ENCODE data around the gene TMEM219.

DNA sequence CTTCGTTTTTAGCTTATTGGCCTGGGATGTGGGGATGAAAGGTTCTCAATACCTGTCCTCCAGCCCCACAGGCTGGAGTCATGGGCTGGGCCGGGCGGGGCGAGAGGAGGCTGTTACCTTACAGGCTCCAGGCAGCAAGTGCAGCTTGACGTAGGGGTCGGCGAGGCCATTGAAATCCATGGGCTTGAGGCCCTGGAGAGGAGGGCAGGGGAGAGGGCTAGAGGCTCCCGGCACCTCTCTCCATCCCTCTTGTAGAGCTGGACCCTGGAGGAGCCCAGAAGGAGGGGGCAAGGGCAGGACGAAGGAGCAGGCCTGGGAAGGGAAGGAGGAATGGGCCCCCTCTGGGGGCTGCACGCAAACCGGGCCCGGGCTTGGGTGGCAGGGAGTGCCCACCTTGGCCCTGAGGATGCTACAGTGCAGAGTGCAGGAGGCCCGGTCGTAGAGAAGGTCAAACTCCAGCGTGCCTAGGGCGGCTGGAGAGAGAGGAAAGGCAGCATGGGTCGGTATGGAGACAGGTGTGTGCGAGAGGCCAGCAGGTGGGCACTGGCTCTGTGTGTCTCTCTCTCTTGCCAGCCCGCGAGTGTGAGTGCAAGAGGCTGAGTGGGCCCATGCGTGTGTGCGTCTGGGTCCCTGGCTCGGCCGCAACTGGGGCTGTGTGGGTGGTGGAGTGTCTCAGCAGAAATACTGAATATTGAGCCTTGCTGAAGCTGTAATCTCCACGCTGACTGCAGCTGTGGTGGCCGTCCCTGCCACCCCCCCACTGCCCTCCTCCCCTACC lies 47.4 kb downstream of the TMEM219 start:
- TF ChIP-seq, protein P1, sequence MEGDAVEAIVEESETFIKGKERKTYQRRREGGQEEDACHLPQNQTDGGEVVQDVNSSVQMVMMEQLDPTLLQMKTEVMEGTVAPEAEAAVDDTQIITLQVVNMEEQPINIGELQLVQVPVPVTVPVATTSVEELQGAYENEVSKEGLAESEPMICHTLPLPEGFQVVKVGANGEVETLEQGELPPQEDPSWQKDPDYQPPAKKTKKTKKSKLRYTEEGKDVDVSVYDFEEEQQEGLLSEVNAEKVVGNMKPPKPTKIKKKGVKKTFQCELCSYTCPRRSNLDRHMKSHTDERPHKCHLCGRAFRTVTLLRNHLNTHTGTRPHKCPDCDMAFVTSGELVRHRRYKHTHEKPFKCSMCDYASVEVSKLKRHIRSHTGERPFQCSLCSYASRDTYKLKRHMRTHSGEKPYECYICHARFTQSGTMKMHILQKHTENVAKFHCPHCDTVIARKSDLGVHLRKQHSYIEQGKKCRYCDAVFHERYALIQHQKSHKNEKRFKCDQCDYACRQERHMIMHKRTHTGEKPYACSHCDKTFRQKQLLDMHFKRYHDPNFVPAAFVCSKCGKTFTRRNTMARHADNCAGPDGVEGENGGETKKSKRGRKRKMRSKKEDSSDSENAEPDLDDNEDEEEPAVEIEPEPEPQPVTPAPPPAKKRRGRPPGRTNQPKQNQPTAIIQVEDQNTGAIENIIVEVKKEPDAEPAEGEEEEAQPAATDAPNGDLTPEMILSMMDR (IDR thresholded peaks at IDR 0.05), result no peak
- TF ChIP-seq POLR2A (IDR thresholded peaks at IDR 0.05), result no peak

Measured in transverse colon (tissue), 3 donors.